ENCODE measurements around the gene PRKAR1B.

GRCh38 chr7:507623-508300, 219.3 kb downstream of the PRKAR1B start:
- TF ChIP-seq POLR2AphosphoS5 (IDR thresholded peaks at IDR 0.05) (no peak), EP300 (IDR thresholded peaks at IDR 0.05) (no peak)
- TF ChIP-seq, protein P1, sequence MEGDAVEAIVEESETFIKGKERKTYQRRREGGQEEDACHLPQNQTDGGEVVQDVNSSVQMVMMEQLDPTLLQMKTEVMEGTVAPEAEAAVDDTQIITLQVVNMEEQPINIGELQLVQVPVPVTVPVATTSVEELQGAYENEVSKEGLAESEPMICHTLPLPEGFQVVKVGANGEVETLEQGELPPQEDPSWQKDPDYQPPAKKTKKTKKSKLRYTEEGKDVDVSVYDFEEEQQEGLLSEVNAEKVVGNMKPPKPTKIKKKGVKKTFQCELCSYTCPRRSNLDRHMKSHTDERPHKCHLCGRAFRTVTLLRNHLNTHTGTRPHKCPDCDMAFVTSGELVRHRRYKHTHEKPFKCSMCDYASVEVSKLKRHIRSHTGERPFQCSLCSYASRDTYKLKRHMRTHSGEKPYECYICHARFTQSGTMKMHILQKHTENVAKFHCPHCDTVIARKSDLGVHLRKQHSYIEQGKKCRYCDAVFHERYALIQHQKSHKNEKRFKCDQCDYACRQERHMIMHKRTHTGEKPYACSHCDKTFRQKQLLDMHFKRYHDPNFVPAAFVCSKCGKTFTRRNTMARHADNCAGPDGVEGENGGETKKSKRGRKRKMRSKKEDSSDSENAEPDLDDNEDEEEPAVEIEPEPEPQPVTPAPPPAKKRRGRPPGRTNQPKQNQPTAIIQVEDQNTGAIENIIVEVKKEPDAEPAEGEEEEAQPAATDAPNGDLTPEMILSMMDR (IDR thresholded peaks at IDR 0.05) = no peak
